ENCODE measurements around the gene ASXL2. TPM values are rescaled to one million over a fixed set of nuclear protein-coding genes. Genes with fewer than 3 reads are reported as not detected.

The ASXL2 gene
- total RNA-seq, 1 donor from 2014 or later: 25.8 TPM

- TF ChIP-seq EZH2 (IDR thresholded peaks at IDR 0.05; ENCODE audit: insufficient read depth, low read length): no peak
- TF ChIP-seq, protein P1, sequence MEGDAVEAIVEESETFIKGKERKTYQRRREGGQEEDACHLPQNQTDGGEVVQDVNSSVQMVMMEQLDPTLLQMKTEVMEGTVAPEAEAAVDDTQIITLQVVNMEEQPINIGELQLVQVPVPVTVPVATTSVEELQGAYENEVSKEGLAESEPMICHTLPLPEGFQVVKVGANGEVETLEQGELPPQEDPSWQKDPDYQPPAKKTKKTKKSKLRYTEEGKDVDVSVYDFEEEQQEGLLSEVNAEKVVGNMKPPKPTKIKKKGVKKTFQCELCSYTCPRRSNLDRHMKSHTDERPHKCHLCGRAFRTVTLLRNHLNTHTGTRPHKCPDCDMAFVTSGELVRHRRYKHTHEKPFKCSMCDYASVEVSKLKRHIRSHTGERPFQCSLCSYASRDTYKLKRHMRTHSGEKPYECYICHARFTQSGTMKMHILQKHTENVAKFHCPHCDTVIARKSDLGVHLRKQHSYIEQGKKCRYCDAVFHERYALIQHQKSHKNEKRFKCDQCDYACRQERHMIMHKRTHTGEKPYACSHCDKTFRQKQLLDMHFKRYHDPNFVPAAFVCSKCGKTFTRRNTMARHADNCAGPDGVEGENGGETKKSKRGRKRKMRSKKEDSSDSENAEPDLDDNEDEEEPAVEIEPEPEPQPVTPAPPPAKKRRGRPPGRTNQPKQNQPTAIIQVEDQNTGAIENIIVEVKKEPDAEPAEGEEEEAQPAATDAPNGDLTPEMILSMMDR (IDR thresholded peaks at IDR 0.05; ENCODE audit: insufficient read depth, low read depth, low read length): no peak
- no peak for FAIRE-seq
- Histone ChIP-seq H3K36me3 (ENCODE audit: insufficient read depth, low read length) (no peaks in the 10 kb centered on the region), H3K9me3 (ENCODE audit: insufficient read depth, low read depth, low read length) (no peaks in the 10 kb centered on the region), H3K27ac (ENCODE audit: low read depth, low read length) (no peak overlapping the region), H2AFZ (ENCODE audit: low read depth, low read length) (no peak overlapping the region), H3K27me3 (ENCODE audit: insufficient read depth, low read length) (no peaks in the 10 kb centered on the region), H3K79me2 (ENCODE audit: insufficient read depth, low read length) (no peaks in the 10 kb centered on the region), H4K20me1 (ENCODE audit: insufficient read depth, low read length) (peaks cover 2% of the 10 kb centered on the region), H3K9ac (ENCODE audit: low read length) (no peak overlapping the region), H3K4me3 (ENCODE audit: insufficient read depth, low read depth, low read length) (no peak overlapping the region), H3K4me2 (ENCODE audit: low read length) (no peak overlapping the region), H3K4me1 (ENCODE audit: insufficient read depth, low read length) (no peaks in the 10 kb centered on the region)
- Mint-ChIP-seq H3K9me3 (ENCODE audit: unreplicated experiment) (peaks cover 2% of the 10 kb centered on the region), H3K27ac (ENCODE audit: unreplicated experiment) (no peak overlapping the region), H3K36me3 (ENCODE audit: low read depth, unreplicated experiment) (no peaks in the 10 kb centered on the region), H3K27me3 (ENCODE audit: low read depth, unreplicated experiment) (no peaks in the 10 kb centered on the region), H3K4me1 (ENCODE audit: low read depth, unreplicated experiment) (peaks cover 4% of the 10 kb centered on the region), H3K4me3 (ENCODE audit: unreplicated experiment) (no peak overlapping the region)
- DNase-seq (ENCODE audit: low read depth): no peak
These were observed 142.5 kb downstream of the ASXL2 start for GRCh38 chr2:25735835-25736234.

DNA sequence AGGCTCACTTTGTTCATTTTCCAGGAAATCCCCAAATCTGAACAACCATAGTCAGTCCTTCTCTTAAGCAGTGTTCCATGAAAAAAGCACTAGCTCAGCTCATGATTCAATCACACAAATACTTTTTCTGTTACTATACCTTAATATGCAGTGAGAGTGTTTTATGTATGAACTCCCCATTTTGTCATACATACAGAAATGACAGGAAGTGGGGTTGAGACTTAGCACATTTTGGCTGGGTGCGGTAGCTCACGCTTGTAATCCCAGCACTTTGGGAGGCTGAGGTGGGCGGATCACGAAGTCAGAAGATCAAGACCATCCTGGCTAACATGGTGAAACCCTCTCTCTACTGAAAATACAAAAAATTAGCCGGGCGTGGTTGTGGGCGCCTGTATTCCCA, 149.7 kb downstream of the ASXL2 start:
- H3K4me3 Mint-ChIP-seq (ENCODE audit: unreplicated experiment): no peak overlapping the region
- TF ChIP-seq, protein P1 (IDR thresholded peaks at IDR 0.05; ENCODE audit: insufficient read depth, low read depth, low read length): no peak
- TF ChIP-seq EZH2 (IDR thresholded peaks at IDR 0.05; ENCODE audit: insufficient read depth, low read length): no peak
- no peaks in the 10 kb centered on the region for H3K36me3 Mint-ChIP-seq (ENCODE audit: low read depth, unreplicated experiment)
- H4K20me1 ChIP-seq (ENCODE audit: insufficient read depth, low read length): no peaks in the 10 kb centered on the region
- no peaks in the 10 kb centered on the region for H3K36me3 ChIP-seq (ENCODE audit: insufficient read depth, low read length)
- FAIRE-seq: no peak
- no peaks in the 10 kb centered on the region for H3K9me3 Mint-ChIP-seq (ENCODE audit: unreplicated experiment)
- no peak overlapping the region for H2AFZ ChIP-seq (ENCODE audit: low read depth, low read length)
- H3K27ac Mint-ChIP-seq (ENCODE audit: unreplicated experiment): no peak overlapping the region
- H3K79me2 ChIP-seq (ENCODE audit: insufficient read depth, low read length): no peaks in the 10 kb centered on the region
- H3K9ac ChIP-seq (ENCODE audit: low read length): no peak overlapping the region
- no peaks in the 10 kb centered on the region for H3K4me1 ChIP-seq (ENCODE audit: insufficient read depth, low read length)
- H3K4me2 ChIP-seq (ENCODE audit: low read length): no peak overlapping the region
- H3K27me3 Mint-ChIP-seq (ENCODE audit: low read depth, unreplicated experiment): peaks cover 15% of the 10 kb centered on the region
- no peaks in the 10 kb centered on the region for H3K27me3 ChIP-seq (ENCODE audit: insufficient read depth, low read length)
- no peaks in the 10 kb centered on the region for H3K9me3 ChIP-seq (ENCODE audit: insufficient read depth, low read depth, low read length)
- no peak overlapping the region for H3K27ac ChIP-seq (ENCODE audit: low read depth, low read length)
- no peaks in the 10 kb centered on the region for H3K4me1 Mint-ChIP-seq (ENCODE audit: low read depth, unreplicated experiment)
- no peak overlapping the region for H3K4me3 ChIP-seq (ENCODE audit: insufficient read depth, low read depth, low read length)
- DNase-seq (ENCODE audit: low read depth): no peak

DNA sequence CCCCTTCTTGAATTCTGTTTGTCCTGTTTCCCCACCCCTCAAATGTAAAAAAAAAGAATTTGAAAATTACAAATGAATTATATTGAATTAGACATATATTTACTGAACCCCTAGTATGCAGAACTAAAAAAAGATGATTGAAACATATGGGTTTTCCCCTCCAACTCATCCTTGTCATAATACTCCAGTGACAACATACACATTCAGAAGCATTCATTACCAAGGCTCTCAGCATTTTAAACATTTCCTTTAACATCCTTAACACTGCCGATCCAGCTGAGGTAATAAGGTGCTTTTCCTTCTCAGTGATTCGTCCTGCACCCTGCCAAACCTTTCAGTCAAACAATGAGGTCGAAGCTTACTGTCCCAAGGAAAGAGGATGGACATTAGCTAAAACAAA, 151.8 kb downstream of the ASXL2 start:
- Histone ChIP-seq H3K9ac (ENCODE audit: low read length) (no peak overlapping the region), H3K4me3 (ENCODE audit: insufficient read depth, low read depth, low read length) (no peak overlapping the region), H4K20me1 (ENCODE audit: insufficient read depth, low read length) (no peaks in the 10 kb centered on the region), H3K4me2 (ENCODE audit: low read length) (no peak overlapping the region), H3K27me3 (ENCODE audit: insufficient read depth, low read length) (peaks cover 7% of the 10 kb centered on the region), H3K79me2 (ENCODE audit: insufficient read depth, low read length) (no peaks in the 10 kb centered on the region), H3K4me1 (ENCODE audit: insufficient read depth, low read length) (no peaks in the 10 kb centered on the region), H3K9me3 (ENCODE audit: insufficient read depth, low read depth, low read length) (no peaks in the 10 kb centered on the region), H3K27ac (ENCODE audit: low read depth, low read length) (no peak overlapping the region), H3K36me3 (ENCODE audit: insufficient read depth, low read length) (no peaks in the 10 kb centered on the region), H2AFZ (ENCODE audit: low read depth, low read length) (no peak overlapping the region)
- no peak overlapping the region for H3K4me3 Mint-ChIP-seq (ENCODE audit: unreplicated experiment)
- H3K9me3 Mint-ChIP-seq (ENCODE audit: unreplicated experiment): no peaks in the 10 kb centered on the region
- FAIRE-seq (no peak), DNase-seq (ENCODE audit: low read depth) (no peak)
- no peaks in the 10 kb centered on the region for H3K36me3 Mint-ChIP-seq (ENCODE audit: low read depth, unreplicated experiment)
- TF ChIP-seq, protein P1 (IDR thresholded peaks at IDR 0.05; ENCODE audit: insufficient read depth, low read depth, low read length): no peak
- no peak for TF ChIP-seq EZH2 (IDR thresholded peaks at IDR 0.05; ENCODE audit: insufficient read depth, low read length)
- H3K27ac Mint-ChIP-seq (ENCODE audit: unreplicated experiment): no peak overlapping the region
- H3K4me1 Mint-ChIP-seq (ENCODE audit: low read depth, unreplicated experiment): no peaks in the 10 kb centered on the region
- H3K27me3 Mint-ChIP-seq (ENCODE audit: low read depth, unreplicated experiment): peaks cover 19% of the 10 kb centered on the region

Measured in astrocyte (in vitro differentiated cells and primary cell).